Measurements from ENCODE around the gene RNF41. TPM values are rescaled to one million over a fixed set of nuclear protein-coding genes. Genes with fewer than 3 reads are reported as not detected.
A peak's percentile ranks its signal among the peaks of the same experiment; 100 is the strongest.

The RNF41 gene
- polyA plus RNA-seq, 1 experiment = 97.2 TPM

DNA sequence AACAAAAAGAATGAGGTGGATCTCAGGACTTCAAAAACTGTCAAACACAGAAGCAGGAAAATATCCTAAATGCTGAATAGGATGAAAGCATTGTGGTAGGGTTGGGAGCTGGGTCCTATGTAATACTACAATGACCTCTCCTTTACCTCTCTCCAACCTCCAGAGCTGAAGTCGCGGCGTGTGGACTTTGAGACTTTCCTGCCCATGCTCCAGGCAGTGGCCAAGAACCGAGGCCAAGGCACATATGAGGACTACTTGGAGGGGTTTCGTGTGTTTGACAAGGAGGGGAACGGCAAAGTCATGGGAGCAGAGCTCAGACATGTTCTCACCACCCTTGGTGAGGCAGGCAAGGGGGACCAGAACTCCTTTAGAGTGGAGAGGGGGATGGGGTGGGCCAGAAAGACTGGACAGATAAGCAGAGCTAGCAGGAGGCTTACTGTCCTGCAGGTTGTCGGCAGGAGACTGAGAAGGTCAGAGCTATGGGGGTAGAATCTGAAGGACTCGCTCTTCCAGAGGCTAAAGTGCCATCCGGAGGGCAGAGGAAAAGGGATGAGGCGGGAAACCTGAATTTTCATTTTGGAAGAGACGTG lies 66.4 kb downstream of the RNF41 start:
- POLR2A ChIA-PET = interaction anchor here (0.6 to 1.3 kb wide), 4 partner anchors 28 to 87 kb away, joined by 3 to 8 read pairs (median 4); no protein-coding TSS in a partner anchor

DNA sequence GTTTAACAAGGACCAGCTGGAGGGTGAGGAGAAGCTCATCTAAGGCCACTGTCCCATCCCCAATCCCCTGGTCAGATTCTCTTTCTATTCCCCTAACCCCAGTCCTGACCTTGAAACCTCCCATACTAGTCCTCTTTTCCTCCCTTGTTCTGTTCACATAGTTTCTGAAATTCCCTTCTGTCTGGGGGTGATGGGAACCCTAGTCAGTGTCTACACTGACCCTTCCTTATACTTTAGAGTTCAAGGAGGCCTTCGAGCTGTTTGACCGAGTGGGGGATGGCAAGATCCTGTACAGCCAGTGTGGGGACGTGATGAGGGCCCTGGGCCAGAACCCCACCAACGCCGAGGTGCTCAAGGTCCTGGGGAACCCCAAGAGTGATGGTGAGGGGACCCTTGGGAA lies 66.9 kb downstream of the RNF41 start:
- CTCF ChIA-PET = interaction anchor here (0.9 to 1.4 kb wide), 3 partner anchors 35 to 416 kb away, joined by 3 to 8 read pairs (median 5); partner anchors contain the start of genes RNF41 and SMARCC2
- no peak overlapping the region for H3K4me3 ChIP-seq (ENCODE audit: low read depth, low read length)
- no peak for DNase-seq (ENCODE audit: low read depth, low spot score)
- H3K27ac ChIP-seq (ENCODE audit: low read depth, low read length) = no peak overlapping the region
- POLR2A ChIA-PET = interaction anchor here (0.6 to 1.3 kb wide), 3 partner anchors 33 to 88 kb away, joined by 3 to 4 read pairs (median 3); no protein-coding TSS in a partner anchor
- no peaks in the 10 kb centered on the region for H3K27me3 ChIP-seq (ENCODE audit: control insufficient read depth, insufficient read depth, low read length)
- H3K9me3 ChIP-seq (ENCODE audit: control insufficient read depth, insufficient read depth, low read length) = no peaks in the 10 kb centered on the region
- TF ChIP-seq, protein P1, sequence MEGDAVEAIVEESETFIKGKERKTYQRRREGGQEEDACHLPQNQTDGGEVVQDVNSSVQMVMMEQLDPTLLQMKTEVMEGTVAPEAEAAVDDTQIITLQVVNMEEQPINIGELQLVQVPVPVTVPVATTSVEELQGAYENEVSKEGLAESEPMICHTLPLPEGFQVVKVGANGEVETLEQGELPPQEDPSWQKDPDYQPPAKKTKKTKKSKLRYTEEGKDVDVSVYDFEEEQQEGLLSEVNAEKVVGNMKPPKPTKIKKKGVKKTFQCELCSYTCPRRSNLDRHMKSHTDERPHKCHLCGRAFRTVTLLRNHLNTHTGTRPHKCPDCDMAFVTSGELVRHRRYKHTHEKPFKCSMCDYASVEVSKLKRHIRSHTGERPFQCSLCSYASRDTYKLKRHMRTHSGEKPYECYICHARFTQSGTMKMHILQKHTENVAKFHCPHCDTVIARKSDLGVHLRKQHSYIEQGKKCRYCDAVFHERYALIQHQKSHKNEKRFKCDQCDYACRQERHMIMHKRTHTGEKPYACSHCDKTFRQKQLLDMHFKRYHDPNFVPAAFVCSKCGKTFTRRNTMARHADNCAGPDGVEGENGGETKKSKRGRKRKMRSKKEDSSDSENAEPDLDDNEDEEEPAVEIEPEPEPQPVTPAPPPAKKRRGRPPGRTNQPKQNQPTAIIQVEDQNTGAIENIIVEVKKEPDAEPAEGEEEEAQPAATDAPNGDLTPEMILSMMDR (IDR thresholded peaks at IDR 0.05; ENCODE audit: low read depth, low read length) = no peak

More for the DNA sequence above, 66.4 kb downstream of the RNF41 start:
- no peaks in the 10 kb centered on the region for H3K9me3 ChIP-seq (ENCODE audit: control insufficient read depth, insufficient read depth, low read length)
- H3K4me3 ChIP-seq (ENCODE audit: low read depth, low read length) = no peak overlapping the region
- CTCF ChIA-PET = interaction anchor here (1.4 kb wide), 1 partner anchor 34 kb away, joined by 5 read pairs; the partner anchor contains the start of gene SMARCC2
- no peak for DNase-seq (ENCODE audit: low read depth, low spot score)
- no peak overlapping the region for H3K27ac ChIP-seq (ENCODE audit: low read depth, low read length)
- TF ChIP-seq, protein P1 (IDR thresholded peaks at IDR 0.05; ENCODE audit: low read depth, low read length) = no peak
- no peaks in the 10 kb centered on the region for H3K27me3 ChIP-seq (ENCODE audit: control insufficient read depth, insufficient read depth, low read length)

DNA sequence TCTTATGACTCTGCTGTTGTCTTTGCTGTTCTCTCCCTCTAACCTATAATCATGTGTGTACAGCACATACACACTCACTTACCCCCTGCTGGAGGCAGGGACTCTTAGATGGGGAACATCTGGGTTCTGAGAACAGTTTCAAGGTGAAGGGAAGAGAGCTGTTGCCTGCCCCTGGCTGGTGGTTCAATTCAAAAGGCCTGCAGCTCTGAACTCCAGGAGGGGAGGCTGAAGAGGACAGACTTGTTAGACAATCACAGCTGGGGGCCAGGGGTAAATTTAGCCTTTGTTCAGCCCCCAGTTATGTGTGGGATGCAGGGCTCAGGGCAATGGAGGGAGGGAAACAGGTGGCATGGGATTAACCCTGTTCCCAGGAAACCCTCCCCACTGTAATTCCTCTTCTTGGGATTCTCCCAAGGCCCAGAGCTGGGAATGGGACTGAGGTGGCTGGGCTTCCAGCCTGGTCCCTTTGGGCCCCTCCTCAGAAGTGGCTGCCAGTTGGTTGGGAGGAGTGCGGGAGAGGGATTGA lies 67.4 kb downstream of the RNF41 start:
- no peaks in the 10 kb centered on the region for H3K27me3 ChIP-seq (ENCODE audit: control insufficient read depth, insufficient read depth, low read length)
- TF ChIP-seq, protein P1 (IDR thresholded peaks at IDR 0.05; ENCODE audit: low read depth, low read length) = no peak
- DNase-seq (ENCODE audit: low read depth, low spot score) = no peak
- no peak overlapping the region for H3K27ac ChIP-seq (ENCODE audit: low read depth, low read length)
- CTCF ChIA-PET = interaction anchor here (0.9 to 1.4 kb wide), 3 partner anchors 35 to 416 kb away, joined by 3 to 8 read pairs (median 5); partner anchors contain the start of genes RNF41 and SMARCC2
- no peaks in the 10 kb centered on the region for H3K9me3 ChIP-seq (ENCODE audit: control insufficient read depth, insufficient read depth, low read length)
- POLR2A ChIA-PET = no interaction called here
- H3K4me3 ChIP-seq (ENCODE audit: low read depth, low read length) = no peak overlapping the region

GRCh38 chr12:56153678-56154065 lies 68.0 kb downstream of the RNF41 start:
- ChIA-PET POLR2A (no interaction called here), CTCF (interaction anchor here (0.9 to 1.1 kb wide), 2 partner anchors 68 to 415 kb away, joined by 3 to 8 read pairs; partner anchors contain the start of gene RNF41)
- DNase-seq (ENCODE audit: low read depth, low spot score) = no peak
- Histone ChIP-seq H3K9me3 (ENCODE audit: control insufficient read depth, insufficient read depth, low read length) (no peaks in the 10 kb centered on the region), H3K4me3 (ENCODE audit: low read depth, low read length) (peak overlapping the region; percentile 71; the same call in 1 of the 2 replicates), H3K27me3 (ENCODE audit: control insufficient read depth, insufficient read depth, low read length) (no peaks in the 10 kb centered on the region), H3K27ac (ENCODE audit: low read depth, low read length) (no peak overlapping the region)
- TF ChIP-seq, protein P1 (IDR thresholded peaks at IDR 0.05; ENCODE audit: low read depth, low read length) = no peak

Data from AG04450 (cell line).